SJSA1 (cell line): Measurements from ENCODE around the gene SPTB. TPM values are rescaled to one million over a fixed set of nuclear protein-coding genes. Genes with fewer than 3 reads are reported as not detected.

Experiments used
- DNase-seq, 2 experiments: peaks; one replicate each; pipeline ENCODE4 v3.0.0-alpha.2; 2015 to 2020; ENCODE audit warnings: low spot score in 2 of 2, low read depth in 1 of 2
- H3K27ac ChIP-seq: fragments of 250-450 bp; sonication (Bioruptor Pico); 2 replicates; pipeline ENCODE4 v1.5.1; 2020; ENCODE audit warnings: mild to moderate bottlenecking, moderate library complexity
- H3K27me3 ChIP-seq: fragments of 250-450 bp; sonication (Bioruptor Pico); replicated peaks from 2 replicates; pipeline ENCODE4 v1.5.1; 2020; ENCODE audit warnings: mild to moderate bottlenecking, moderate library complexity
- H3K36me3 ChIP-seq: fragments of 250-450 bp; sonication (Bioruptor Pico); 2 replicates; pipeline ENCODE4 v1.5.1; 2020; ENCODE audit warnings: mild to moderate bottlenecking
- H3K4me1 ChIP-seq: fragments of 250-450 bp; sonication (Bioruptor Pico); replicated peaks from 2 replicates; pipeline ENCODE4 v1.6.1; 2021; ENCODE audit warnings: mild to moderate bottlenecking
- H3K4me3 ChIP-seq: fragments of 250-450 bp; sonication (Bioruptor Pico); 2 replicates; pipeline ENCODE4 v1.5.1; 2020; ENCODE audit warnings: mild to moderate bottlenecking
- H3K9me3 ChIP-seq: fragments of 250-450 bp; sonication (Bioruptor Pico); replicated peaks from 2 replicates; pipeline ENCODE4 v1.5.1; 2020; ENCODE audit warnings: mild to moderate bottlenecking
- total RNA-seq: library from RNA; depleted of rRNA; stranded (reverse); fragments of >200 nt; shearing (Covaris generic); gene quantifications from 2 replicates; pipeline ENCODE4 v1.2.3, GENCODE V29; 2014

The SPTB gene
- total RNA-seq, 1 experiment from 2014 or later: 1.1 TPM

- no peak overlapping the region for H3K27ac ChIP-seq
- no peaks in the 10 kb centered on the region for H3K27me3 ChIP-seq
- no peak overlapping the region for H3K4me3 ChIP-seq
- H3K9me3 ChIP-seq: no peaks in the 10 kb centered on the region
- DNase-seq: no peak
- no peaks in the 10 kb centered on the region for H3K36me3 ChIP-seq
- H3K4me1 ChIP-seq: peaks cover 59% of the 10 kb centered on the region
Measured at GRCh38 chr14:64756712-64757111, 123.0 kb downstream of the SPTB start.

DNA sequence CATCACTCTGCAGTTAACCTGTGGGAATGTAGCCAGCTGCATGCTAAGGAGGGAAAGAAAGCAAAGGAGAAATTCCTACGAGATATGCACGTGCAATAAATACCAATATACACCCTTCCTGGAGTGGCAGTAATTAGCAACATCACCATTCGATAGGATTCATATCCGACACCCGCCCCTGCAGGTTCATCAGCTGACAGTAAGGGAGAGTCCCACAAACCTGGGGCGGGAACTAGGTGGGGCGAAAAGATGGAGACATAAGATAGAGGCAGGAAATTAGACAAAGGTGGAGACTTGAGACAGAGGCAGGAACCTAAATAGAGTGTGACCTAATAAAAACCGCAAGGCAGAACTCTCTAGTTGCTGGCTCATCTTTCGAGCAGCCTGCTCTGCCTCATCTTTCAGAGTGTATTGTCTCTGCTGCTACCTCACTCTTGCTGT, 123.9 kb downstream of the SPTB start:
- no peaks in the 10 kb centered on the region for H3K27me3 ChIP-seq
- no peak for DNase-seq
- H3K27ac ChIP-seq: no peak overlapping the region
- H3K4me3 ChIP-seq: no peak overlapping the region
- H3K36me3 ChIP-seq: no peaks in the 10 kb centered on the region
- H3K4me1 ChIP-seq: peaks cover 50% of the 10 kb centered on the region
- H3K9me3 ChIP-seq: no peaks in the 10 kb centered on the region

- Histone ChIP-seq H3K27me3 (no peaks in the 10 kb centered on the region), H3K36me3 (peaks cover 8% of the 10 kb centered on the region), H3K27ac (no peak overlapping the region), H3K4me3 (no peak overlapping the region), H3K4me1 (peaks cover 42% of the 10 kb centered on the region), H3K9me3 (no peaks in the 10 kb centered on the region)
- no peak for DNase-seq
Measured at GRCh38 chr14:64754685-64755084, 125.0 kb downstream of the SPTB start.

DNA sequence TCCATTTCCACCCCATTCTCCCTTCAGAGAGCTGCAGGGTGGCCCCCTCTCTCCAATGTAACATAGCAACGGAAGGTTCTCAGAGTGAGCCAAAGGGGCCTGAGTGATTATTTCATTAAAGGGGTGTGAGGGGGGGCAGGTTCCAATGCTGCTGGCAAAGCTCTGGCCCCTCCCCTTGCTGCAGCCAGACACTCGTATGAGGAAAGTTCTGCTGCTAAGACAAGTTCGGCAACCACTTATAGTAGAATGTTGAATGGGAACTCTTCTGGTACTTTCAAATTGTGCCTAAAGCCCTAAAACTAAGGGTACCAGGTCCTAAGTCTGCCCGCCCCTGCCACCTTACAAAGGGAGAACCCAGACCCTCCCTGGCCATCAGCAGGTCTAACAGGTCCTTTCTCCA, 125.7 kb downstream of the SPTB start:
- no peak for DNase-seq

GRCh38 chr14:64753374-64753773, 126.3 kb downstream of the SPTB start:
- peaks cover 29% of the 10 kb centered on the region for H3K4me1 ChIP-seq
- H3K36me3 ChIP-seq: peaks cover 17% of the 10 kb centered on the region

More for the DNA sequence above, 125.7 kb downstream of the SPTB start:
- Histone ChIP-seq H3K27ac (no peak overlapping the region), H3K9me3 (no peaks in the 10 kb centered on the region), H3K36me3 (peaks cover 15% of the 10 kb centered on the region), H3K4me1 (peaks cover 35% of the 10 kb centered on the region), H3K4me3 (no peak overlapping the region), H3K27me3 (no peaks in the 10 kb centered on the region)

GRCh38 chr14:64752909-64753308, 126.8 kb downstream of the SPTB start:
- no peak overlapping the region for H3K27ac ChIP-seq
- no peaks in the 10 kb centered on the region for H3K9me3 ChIP-seq
- peaks cover 24% of the 10 kb centered on the region for H3K4me1 ChIP-seq
- no peak overlapping the region for H3K4me3 ChIP-seq
- H3K36me3 ChIP-seq: peaks cover 22% of the 10 kb centered on the region
- no peaks in the 10 kb centered on the region for H3K27me3 ChIP-seq
- no peak for DNase-seq

More at GRCh38 chr14:64753374-64753773, 126.3 kb downstream of the SPTB start:
- Histone ChIP-seq H3K27ac (no peak overlapping the region), H3K27me3 (no peaks in the 10 kb centered on the region), H3K9me3 (no peaks in the 10 kb centered on the region), H3K4me3 (no peak overlapping the region)
- DNase-seq: no peak

- peaks cover 5% of the 10 kb centered on the region; the same call in 1 of the 2 replicates for H3K4me1 ChIP-seq
- no peak overlapping the region for H3K27ac ChIP-seq
- DNase-seq: no peak
- no peaks in the 10 kb centered on the region for H3K27me3 ChIP-seq
- no peaks in the 10 kb centered on the region for H3K9me3 ChIP-seq
- H3K36me3 ChIP-seq: peaks cover 55% of the 10 kb centered on the region
- H3K4me3 ChIP-seq: no peak overlapping the region
Measured at GRCh38 chr14:64748995-64749714, 130.6 kb downstream of the SPTB start.

GRCh38 chr14:64748521-64748920, 131.2 kb downstream of the SPTB start:
- no peaks in the 10 kb centered on the region for H3K27me3 ChIP-seq
- no peak overlapping the region for H3K27ac ChIP-seq
- peaks cover 5% of the 10 kb centered on the region; the same call in 1 of the 2 replicates for H3K4me1 ChIP-seq
- H3K9me3 ChIP-seq: no peaks in the 10 kb centered on the region
- DNase-seq: no peak
- peaks cover 61% of the 10 kb centered on the region for H3K36me3 ChIP-seq
- H3K4me3 ChIP-seq: no peak overlapping the region

- DNase-seq: no peak
- H3K4me3 ChIP-seq: no peak overlapping the region
- H3K9me3 ChIP-seq: no peaks in the 10 kb centered on the region
- peaks cover 73% of the 10 kb centered on the region for H3K36me3 ChIP-seq
- H3K4me1 ChIP-seq: peaks cover 5% of the 10 kb centered on the region; the same call in 1 of the 2 replicates
- H3K27me3 ChIP-seq: no peaks in the 10 kb centered on the region
- no peak overlapping the region for H3K27ac ChIP-seq
Measured at GRCh38 chr14:64747327-64747726, 132.4 kb downstream of the SPTB start.

DNA sequence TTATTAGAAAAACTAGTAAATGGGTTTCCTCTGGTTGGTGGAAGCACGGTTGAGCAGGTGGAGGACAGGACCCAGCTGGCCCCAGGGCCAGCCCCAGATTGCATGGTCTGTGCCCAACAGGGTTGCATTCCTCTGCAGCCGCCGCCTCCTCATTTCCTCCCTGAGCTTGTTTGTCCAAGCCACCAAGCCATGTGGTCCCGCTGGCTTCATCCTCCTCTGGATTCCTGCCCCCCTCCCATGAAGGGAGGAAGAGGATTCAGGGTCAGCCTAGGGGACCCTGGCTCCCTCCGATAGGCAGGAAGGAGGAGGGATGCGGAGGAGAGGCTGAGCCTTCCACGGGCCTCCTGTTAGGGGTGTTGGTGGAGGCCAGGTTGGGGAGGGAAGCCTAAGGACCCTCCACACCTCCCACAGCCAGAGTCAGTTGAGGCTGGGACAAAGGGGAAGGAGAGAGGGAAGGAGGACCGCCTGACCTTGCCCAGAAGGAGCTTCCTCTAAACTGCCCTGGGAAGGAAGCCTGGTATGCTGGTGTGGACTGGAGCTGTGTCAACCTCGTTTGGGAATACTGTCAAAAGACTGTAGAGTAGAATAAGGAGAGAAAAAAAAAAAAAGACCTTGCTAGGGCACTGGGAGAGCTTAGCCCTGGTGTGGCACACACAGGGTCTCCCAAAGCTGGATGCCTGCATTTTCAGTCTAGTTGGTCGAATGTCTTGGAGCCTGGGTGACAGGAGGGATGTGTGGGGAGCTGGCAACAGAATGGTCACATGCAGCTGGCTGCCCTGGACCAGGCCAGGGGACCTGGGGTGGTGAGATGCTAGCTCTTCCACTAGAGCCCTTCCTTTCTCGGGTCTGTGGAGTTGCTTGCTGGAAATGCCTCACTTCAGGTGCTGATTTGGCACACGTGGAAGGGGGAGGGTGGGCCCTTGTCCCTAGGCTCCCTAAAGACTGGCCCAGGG, 133.1 kb downstream of the SPTB start:
- Histone ChIP-seq H3K27ac (no peak overlapping the region), H3K9me3 (no peaks in the 10 kb centered on the region), H3K4me3 (no peak overlapping the region), H3K4me1 (peaks cover 5% of the 10 kb centered on the region; the same call in 1 of the 2 replicates), H3K36me3 (peaks cover 81% of the 10 kb centered on the region), H3K27me3 (no peaks in the 10 kb centered on the region)
- no peak for DNase-seq

GRCh38 chr14:64745511-64746091, 134.1 kb downstream of the SPTB start:
- H3K27me3 ChIP-seq: no peaks in the 10 kb centered on the region
- no peak for DNase-seq
- H3K4me1 ChIP-seq: peaks cover 5% of the 10 kb centered on the region; the same call in 1 of the 2 replicates
- no peaks in the 10 kb centered on the region for H3K9me3 ChIP-seq
- no peak overlapping the region for H3K27ac ChIP-seq
- H3K36me3 ChIP-seq: peaks cover 91% of the 10 kb centered on the region
- no peak overlapping the region for H3K4me3 ChIP-seq

DNA sequence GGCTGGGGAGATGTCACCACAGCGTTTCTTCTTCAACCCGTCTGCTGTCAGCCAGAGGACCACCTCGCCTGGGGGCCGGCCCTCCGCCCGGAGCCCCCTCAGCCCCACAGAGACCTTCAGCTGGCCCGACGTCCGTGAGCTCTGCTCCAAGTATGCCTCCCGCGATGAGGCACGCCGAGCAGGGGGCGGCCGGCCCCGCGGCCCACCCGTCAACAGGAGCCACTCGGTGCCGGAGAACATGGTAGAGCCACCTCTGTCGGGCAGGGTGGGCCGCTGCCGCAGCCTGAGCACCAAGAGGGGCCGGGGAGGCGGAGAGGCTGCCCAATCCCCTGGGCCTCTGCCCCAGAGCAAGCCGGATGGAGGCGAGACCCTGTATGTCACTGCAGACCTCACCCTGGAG, 136.6 kb downstream of the SPTB start:
- Histone ChIP-seq H3K27me3 (no peaks in the 10 kb centered on the region), H3K36me3 (peaks cover 93% of the 10 kb centered on the region), H3K9me3 (no peaks in the 10 kb centered on the region), H3K27ac (no peak overlapping the region), H3K4me3 (no peak overlapping the region), H3K4me1 (peaks cover 5% of the 10 kb centered on the region; the same call in 1 of the 2 replicates)
- no peak for DNase-seq

GRCh38 chr14:64741961-64742360, 137.7 kb downstream of the SPTB start:
- no peaks in the 10 kb centered on the region for H3K27me3 ChIP-seq
- no peak overlapping the region for H3K4me3 ChIP-seq
- H3K4me1 ChIP-seq: peaks cover 5% of the 10 kb centered on the region; the same call in 1 of the 2 replicates
- no peak for DNase-seq
- peaks cover 96% of the 10 kb centered on the region for H3K36me3 ChIP-seq
- no peaks in the 10 kb centered on the region for H3K9me3 ChIP-seq
- H3K27ac ChIP-seq: no peak overlapping the region
